ENCODE measurements around the gene TOX2. TPM values are rescaled to one million over a fixed set of nuclear protein-coding genes. Genes with fewer than 3 reads are reported as not detected.
A peak's percentile ranks its signal among the peaks of the same experiment; 100 is the strongest.

TOX2 gene
- total RNA-seq, 1 experiment from 2014 or later, result 2.7 TPM

DNA sequence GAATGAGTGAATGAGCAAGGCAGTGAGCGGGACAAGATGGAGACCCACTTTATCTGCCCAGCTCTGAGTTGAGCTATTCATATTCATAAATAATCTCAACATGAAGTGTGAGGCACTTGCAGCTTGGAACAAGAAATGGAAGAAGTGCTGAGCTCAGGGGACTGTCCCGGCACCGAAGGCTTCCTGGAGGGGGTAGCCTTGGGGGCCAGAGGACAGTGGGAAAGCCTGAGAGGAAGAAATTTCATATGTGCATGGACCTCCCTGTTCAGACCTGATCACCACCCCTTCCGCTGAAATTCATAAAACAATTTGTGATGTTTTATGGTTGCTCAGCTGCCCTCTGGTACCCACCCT, 103.2 kb downstream of the TOX2 start:
- CTCF ChIA-PET, result interaction anchor here (0.5 to 2.5 kb wide), 6 partner anchors 28 to 1728 kb away, joined by 3 to 18 read pairs (median 4); no protein-coding TSS in a partner anchor
- Mint-ChIP-seq H3K36me3 (ENCODE audit: insufficient read depth, unreplicated experiment) (no peaks in the 10 kb centered on the region), H3K4me1 (ENCODE audit: insufficient read depth, unreplicated experiment) (peaks cover 8% of the 10 kb centered on the region), H3K9me3 (ENCODE audit: unreplicated experiment) (no peaks in the 10 kb centered on the region), H3K27me3 (ENCODE audit: insufficient read depth, unreplicated experiment) (no peaks in the 10 kb centered on the region), H3K4me3 (ENCODE audit: unreplicated experiment) (no peak overlapping the region), H3K27ac (ENCODE audit: low read depth, unreplicated experiment) (no peak overlapping the region)
- no TSS peak for BruUV-seq (replicated peaks)
- no peak for TF ChIP-seq CTCF (IDR thresholded peaks at IDR 0.05; ENCODE audit: unreplicated experiment)
- POLR2A ChIA-PET, result interaction anchor here (0.8 to 1.3 kb wide), 3 partner anchors 39 to 560 kb away, joined by 3 read pairs; partner anchors contain the start of gene SRSF6
- peak; percentile 2 for DNase-seq (ENCODE audit: unreplicated experiment)
- intact Hi-C loops (cut with micrococcal nuclease), result no loop called here

DNA sequence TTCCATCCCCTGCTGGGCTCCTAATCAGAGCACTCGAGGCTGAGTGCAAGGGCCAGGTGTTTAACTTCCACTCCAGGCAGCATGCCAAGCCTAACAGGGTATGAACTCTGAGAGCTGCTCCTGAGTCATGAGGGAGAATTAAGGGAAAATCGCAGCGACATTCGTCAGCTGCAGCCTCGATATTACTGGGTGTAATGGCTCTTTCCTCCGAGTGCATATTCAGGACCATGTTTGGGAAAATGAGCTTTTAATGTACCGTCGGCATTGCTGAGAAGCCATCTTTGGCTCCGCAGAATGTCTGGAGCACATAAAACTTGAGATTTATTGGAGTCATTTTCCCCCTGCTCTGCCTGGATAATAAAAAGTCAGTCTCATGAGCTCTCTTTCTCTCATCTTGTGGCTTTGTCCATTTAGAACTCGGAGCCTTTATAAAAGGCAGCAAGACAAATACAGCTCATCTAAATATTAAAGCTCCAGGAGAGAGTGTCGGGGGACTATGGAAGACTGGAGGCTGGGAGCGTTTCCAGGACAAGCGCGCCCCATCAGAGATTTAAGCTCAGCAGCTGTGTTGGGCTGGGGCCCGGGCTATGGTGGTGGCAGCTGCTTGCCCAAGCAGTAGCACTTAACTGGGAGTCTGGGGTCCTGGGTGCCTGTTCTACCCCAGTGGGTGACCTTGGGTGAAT, 103.7 kb downstream of the TOX2 start:
- POLR2A ChIA-PET, result interaction anchor here (0.8 to 1.3 kb wide), 3 partner anchors 38 to 560 kb away, joined by 3 read pairs; partner anchors contain the start of gene SRSF6
- intact Hi-C loops (cut with micrococcal nuclease), result no loop called here
- BruUV-seq (replicated peaks), result no TSS peak
- H3K9me3 Mint-ChIP-seq (ENCODE audit: unreplicated experiment), result no peaks in the 10 kb centered on the region
- DNase-seq (ENCODE audit: unreplicated experiment), result peak; percentile 95
- H3K36me3 Mint-ChIP-seq (ENCODE audit: insufficient read depth, unreplicated experiment), result no peaks in the 10 kb centered on the region
- CTCF ChIA-PET, result interaction anchor here (0.5 to 2.5 kb wide), 8 partner anchors 13 to 1728 kb away, joined by 3 to 18 read pairs (median 4); no protein-coding TSS in a partner anchor
- no peaks in the 10 kb centered on the region for H3K27me3 Mint-ChIP-seq (ENCODE audit: insufficient read depth, unreplicated experiment)
- no peak overlapping the region for H3K4me3 Mint-ChIP-seq (ENCODE audit: unreplicated experiment)
- peaks cover 8% of the 10 kb centered on the region for H3K4me1 Mint-ChIP-seq (ENCODE audit: insufficient read depth, unreplicated experiment)
- TF ChIP-seq CTCF (IDR thresholded peaks at IDR 0.05; ENCODE audit: unreplicated experiment), result no peak
- H3K27ac Mint-ChIP-seq (ENCODE audit: low read depth, unreplicated experiment), result no peak overlapping the region

DNA sequence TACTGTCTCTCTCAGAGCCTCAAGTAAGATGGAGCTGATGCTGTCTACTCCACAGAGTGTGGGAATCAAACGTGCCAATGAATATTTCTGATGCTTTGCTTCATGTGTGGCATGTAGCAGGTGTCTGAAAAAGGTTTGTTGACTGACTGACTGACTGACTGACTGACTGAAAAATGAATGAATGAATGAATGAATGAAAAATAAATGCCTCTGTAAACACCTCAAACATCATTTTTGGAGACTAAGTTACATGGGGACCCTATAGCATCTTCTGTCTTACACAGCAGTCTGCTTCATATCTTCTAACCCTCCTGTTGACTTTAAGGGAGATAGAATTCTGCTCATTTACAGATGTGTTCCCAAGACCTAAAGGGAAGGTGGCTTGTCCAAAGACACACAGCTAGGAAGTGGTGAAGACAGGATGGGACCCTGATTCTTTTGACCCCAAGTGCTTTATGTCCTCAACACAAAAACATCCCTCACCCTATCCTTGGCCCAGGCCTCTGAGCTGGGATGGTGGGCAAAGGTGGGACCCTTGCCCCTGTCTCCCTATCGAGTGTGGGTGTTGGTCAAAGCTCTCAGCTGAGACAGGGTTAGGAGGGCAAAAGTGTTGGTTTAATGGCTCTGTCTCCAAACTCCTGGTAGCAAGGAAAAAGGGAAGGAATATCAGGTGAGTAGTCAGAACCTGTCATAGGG, 104.4 kb downstream of the TOX2 start:
- POLR2A ChIA-PET, result no interaction called here
- BruUV-seq (replicated peaks), result no TSS peak
- no peak overlapping the region for H3K4me3 Mint-ChIP-seq (ENCODE audit: unreplicated experiment)
- peak overlapping the region; percentile 16 for H3K27ac Mint-ChIP-seq (ENCODE audit: low read depth, unreplicated experiment)
- CTCF ChIA-PET, result interaction anchor here (0.6 to 2.5 kb wide), 6 partner anchors 13 to 1659 kb away, joined by 3 to 18 read pairs (median 4); no protein-coding TSS in a partner anchor
- no peaks in the 10 kb centered on the region for H3K36me3 Mint-ChIP-seq (ENCODE audit: insufficient read depth, unreplicated experiment)
- no peak for TF ChIP-seq CTCF (IDR thresholded peaks at IDR 0.05; ENCODE audit: unreplicated experiment)
- peaks cover 8% of the 10 kb centered on the region for H3K4me1 Mint-ChIP-seq (ENCODE audit: insufficient read depth, unreplicated experiment)
- intact Hi-C loops (cut with micrococcal nuclease), result no loop called here
- no peaks in the 10 kb centered on the region for H3K27me3 Mint-ChIP-seq (ENCODE audit: insufficient read depth, unreplicated experiment)
- H3K9me3 Mint-ChIP-seq (ENCODE audit: unreplicated experiment), result no peaks in the 10 kb centered on the region
- no peak for DNase-seq (ENCODE audit: unreplicated experiment)

DNA sequence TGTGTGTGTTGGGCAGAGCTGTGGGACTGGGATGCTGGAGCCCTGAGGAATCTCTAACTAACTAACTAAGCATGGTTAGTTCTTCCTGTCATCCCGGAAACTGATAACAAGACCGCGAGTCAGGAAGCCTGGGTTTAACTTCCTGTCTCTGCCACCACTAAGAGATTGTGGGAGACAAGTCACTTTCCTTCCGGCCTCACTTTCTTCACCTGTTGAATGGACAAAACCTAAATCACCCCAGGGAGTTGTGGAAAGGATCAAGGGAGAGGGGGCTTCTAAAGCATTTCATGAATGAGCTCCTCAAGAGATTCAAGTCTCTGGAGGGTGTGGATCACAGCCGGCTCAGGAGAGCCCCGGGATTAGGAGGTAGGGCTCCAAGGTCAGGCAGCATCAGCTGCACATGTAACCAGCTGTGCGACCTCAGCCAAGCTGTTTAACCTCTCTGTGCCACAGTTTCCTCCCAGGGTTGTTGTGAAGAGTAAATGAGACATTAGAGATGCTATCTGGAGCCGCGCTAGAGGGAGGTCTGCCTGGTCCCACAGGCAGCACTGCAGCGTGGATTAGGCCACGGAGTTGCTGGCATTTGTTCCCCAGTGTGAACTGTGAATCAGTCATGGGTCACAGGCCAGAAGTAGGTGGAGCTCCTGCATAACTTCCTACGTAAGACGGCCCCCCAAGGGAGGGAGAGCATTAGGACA, 105.1 kb downstream of the TOX2 start:
- POLR2A ChIA-PET, result interaction anchor here (0.6 kb wide), 1 partner anchor 192 kb away, joined by 3 read pairs; no protein-coding TSS in a partner anchor
- intact Hi-C loops (cut with micrococcal nuclease), result no loop called here
- BruUV-seq (replicated peaks), result no TSS peak
- H3K9me3 Mint-ChIP-seq (ENCODE audit: unreplicated experiment), result no peaks in the 10 kb centered on the region
- H3K27me3 Mint-ChIP-seq (ENCODE audit: insufficient read depth, unreplicated experiment), result no peaks in the 10 kb centered on the region
- H3K36me3 Mint-ChIP-seq (ENCODE audit: insufficient read depth, unreplicated experiment), result no peaks in the 10 kb centered on the region
- no peak for DNase-seq (ENCODE audit: unreplicated experiment)
- H3K4me1 Mint-ChIP-seq (ENCODE audit: insufficient read depth, unreplicated experiment), result peaks cover 8% of the 10 kb centered on the region
- CTCF ChIA-PET, result interaction anchor here (2.5 kb wide), 1 partner anchor 269 kb away, joined by 18 read pairs; no protein-coding TSS in a partner anchor
- TF ChIP-seq CTCF (IDR thresholded peaks at IDR 0.05; ENCODE audit: unreplicated experiment), result no peak
- H3K4me3 Mint-ChIP-seq (ENCODE audit: unreplicated experiment), result no peak overlapping the region
- H3K27ac Mint-ChIP-seq (ENCODE audit: low read depth, unreplicated experiment), result peak overlapping the region; percentile 16
